CD4-positive, alpha-beta T cell treated with Interferon alpha-2 for 1 hour (primary cell): Measurements from ENCODE around the gene UBR4.

Experiments used
- DNase-seq, 2 donors: peaks; one replicate each; pipeline ENCODE4 v3.0.0-alpha.2; 2020 to 2022

Gene UBR4

DNA sequence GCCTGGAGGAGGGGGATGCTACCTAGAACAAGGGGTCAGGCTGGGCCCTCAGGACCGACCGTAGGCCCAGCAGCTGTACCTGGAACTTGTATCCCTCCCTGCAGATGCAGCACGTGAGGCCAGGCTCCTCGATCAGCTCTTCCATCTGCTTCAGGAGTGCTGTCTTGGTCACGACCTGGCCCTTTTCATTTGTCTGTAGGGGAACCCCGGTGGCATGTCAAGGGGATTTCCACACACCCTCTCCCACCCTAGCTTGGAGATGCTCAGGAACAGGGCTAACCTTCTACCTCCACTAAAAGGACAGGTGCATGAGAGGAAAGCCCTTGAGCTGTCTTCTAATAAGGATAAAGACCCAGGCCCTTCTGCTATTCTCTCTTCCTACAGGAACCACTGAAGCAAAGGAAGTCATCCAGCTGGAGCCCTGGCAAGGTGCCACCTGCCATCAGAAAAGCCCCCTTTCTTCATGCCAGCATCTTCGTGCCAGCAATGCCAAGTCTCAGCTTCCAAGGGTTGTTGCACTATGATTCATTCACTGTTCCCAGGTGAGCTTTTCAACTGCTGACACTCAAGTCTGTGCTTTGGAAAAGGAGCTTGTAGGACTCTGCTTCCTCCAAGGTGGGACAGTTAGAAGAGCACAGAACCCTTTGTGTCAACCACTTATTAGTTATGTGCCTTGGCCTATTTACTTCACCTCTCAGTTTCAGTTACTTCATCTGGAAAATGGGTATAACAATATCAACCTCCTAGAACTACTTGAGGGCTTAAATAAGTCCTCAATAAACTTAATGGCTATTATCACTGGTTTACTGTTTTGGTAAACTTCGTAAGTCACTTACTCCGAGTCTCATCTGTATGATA is 122.1 kb downstream of the UBR4 start:
- no peak for DNase-seq

DNA sequence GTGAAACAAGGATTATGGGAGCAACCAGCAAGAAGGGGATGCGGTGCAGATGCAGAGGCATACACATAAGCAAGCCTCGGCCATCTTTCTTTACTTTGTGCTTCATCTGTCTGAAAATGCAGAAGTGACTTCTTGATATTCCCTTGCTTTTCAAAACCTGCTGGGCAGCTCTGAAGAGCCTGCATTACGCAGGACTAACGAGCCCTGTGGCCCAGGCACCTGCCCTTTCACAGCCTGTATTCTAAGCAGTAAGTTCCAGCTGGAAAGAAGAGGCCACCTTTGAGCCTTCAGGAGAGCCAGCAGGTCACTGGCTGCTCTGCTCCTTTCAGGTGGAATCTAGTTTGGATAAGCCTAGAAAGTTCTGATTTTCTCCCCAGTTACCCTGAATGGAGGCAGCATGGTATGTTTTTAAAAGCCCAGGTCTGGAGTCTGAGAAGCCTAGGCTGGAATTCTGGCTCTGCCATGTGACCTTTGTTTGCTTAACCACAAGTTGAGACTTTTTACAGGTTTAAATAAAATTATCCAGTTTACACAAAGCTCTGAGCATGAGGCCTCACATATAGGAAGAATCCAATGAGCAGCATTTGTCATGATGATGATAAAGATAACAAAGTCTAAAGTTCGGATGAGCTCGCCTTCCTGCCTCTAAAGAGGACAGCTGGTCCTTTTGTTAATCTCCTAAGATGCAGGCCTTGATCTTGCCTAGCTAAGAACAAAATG is 122.9 kb downstream of the UBR4 start:
- no peak for DNase-seq

DNA sequence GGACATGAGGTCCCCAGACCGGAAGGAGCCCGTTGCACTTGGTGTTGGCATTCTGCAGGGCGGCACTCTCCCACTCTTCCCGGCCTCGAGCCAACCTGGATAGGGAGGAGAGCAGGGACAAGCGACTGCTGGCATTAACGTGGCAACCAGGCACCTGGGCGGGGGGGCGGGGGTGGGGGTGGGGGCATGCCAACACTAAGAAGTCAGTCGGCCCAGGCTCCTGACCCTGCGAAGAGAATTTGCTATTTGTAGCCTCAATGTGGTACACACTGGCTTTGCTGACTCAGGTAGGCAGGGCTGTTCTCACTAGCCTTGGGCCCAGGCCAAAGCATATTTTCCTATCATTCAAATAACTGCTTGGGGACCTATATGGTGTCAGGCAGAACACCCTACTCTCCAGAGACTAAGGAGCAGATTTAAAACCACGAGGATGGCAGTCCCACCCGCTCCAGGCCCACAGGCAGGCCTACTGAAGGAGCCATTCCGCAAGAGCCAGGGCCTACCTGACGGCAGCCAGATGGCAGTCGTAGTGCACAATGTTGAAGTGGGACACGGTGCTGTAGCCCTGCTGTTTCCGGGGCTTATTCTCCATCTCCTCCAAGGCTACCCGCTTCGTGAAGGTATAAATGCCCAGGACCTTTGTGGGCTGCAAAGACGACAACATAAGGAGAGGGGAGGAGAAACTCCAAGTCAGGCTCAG is 123.7 kb downstream of the UBR4 start:
- DNase-seq = no peak

DNA sequence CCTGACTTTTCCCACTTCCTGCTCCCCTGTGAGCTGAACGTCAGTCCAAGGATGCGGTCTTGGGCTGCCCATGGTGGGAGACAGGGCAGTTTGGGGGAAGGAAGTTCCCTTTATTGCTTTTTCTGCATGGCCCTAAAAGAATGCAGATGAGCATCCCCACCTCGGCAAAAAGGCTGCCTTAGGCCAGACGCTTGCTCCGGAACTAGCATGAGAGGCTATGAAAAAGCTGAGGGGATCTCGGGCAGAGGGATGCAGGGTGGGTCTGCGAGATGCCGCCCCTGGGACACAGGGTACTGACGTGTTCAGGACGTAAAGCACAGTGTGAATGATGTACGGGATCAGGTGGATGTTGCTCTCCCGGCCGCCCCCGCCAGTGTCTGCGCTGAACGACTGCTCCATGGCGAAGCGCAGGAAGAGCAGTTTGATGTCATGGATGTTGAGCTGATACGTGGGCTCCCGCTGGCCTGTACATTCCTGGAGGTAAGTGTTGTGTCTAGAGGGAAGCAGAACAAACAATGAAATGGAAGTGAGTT is 125.8 kb downstream of the UBR4 start:
- DNase-seq = no peak

DNA sequence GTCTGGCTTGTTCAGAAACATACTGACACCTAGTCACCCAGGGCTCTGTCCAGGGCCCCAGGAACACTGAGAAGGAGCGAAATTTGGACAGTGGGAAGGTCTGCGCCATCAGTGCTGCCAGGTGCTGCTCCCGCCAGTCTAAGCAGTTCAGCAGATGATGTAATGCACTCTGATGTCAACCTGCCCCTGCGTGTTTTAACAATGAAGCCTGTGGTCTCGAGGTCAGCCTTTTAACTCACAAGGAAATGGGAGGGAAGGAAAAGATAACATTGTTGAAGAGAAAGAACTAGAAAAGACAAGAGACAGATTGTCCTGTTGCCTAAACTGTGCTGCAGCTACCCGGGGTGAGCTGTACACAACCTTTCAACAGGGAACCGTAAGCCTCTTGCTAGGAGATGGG is 127.0 kb downstream of the UBR4 start:
- no peak for DNase-seq

DNA sequence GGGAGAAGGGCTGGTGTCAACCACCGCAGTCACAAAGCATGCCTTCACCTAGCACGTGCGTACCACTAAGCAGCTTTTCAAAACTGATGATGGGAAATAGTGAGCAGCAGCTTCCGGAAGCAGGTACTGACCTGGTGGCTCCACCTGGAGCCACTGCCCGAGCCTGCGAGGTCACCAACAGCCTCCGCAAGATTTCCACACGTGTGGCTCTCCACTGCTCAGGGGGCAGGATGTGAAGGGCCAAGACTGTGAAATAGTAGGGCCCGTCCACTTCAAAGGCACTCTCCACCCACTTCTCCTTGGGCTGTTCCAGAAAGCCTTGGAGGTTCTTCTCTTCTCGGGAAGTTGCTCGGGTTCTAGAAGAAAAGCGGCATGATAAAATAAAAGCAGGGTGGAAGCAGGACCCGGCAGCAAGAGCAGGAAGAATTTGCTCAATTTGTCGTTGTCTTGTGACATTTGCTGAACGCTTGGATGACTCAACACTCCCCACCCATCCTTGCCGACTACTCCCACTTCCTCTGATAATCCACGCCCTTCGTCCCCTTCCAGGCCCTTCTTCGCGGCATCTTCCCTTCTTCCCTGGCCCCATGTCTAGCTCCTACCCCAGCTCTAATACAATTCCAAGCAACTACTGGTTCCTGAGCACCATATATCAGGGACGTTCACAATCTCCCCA is 128.7 kb downstream of the UBR4 start:
- peak in 1 of 2 donors; percentile 31 for DNase-seq

DNA sequence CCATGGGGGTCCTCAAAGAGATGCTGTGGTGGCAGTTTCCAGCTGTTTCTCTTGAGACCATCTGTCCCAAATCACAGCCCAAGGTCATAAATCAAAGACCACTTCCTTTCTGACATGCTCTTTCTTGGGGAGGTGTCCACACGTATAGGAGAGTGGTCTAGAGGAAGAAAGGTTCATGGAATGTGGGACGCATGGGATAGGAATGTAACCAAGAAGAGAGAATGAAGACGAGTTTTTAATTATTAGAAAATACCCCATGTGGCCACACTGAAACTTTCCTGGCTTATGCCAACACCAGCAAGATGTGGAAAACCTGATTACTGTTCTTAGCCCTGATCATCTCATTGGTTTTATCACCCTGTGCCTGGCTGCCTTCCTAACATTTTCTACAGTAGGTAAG is 129.3 kb downstream of the UBR4 start:
- DNase-seq = no peak

DNA sequence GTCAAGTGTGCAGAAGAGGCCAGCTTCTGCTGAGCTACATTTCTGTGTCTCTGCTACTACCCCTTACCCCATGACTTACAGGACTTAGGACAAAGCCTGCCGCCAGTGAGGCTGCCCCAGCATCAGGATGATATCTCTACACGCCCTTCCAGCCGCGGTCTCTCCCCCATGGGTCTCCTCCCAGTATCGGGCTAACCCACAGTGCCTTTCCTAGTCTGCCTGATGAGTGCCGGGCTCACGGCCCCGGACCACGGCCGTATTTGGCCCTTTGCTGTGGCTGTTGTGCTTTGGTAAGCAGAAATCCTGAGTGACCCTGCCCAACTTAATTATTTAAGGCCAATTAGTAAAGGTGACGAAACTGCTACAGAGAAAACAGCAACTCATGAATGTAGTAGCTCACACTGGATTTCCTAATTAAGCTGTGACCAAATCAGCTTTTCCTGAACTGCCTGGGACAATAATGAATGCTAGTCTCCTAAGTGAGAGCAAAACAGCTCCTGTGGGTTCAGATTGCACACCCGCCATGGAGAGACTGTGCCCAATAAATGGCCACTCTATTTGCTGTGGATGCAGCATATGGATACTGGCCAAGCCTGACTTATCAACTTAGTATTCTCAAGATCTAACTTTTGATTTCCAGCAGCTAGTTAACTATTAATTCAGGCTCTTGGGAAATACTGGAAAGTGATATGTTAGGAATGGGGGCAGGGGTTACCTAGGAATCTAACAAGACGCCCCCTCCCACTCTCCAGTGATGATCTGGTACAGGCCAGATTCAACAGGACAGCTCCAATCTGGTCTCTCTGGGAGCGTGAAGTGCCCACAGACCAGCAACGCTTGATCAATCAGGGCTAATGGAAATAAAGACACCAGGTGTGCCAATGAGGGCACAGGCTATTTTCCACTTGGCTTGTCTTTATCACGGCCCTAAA is 130.3 kb downstream of the UBR4 start:
- no peak for DNase-seq

DNA sequence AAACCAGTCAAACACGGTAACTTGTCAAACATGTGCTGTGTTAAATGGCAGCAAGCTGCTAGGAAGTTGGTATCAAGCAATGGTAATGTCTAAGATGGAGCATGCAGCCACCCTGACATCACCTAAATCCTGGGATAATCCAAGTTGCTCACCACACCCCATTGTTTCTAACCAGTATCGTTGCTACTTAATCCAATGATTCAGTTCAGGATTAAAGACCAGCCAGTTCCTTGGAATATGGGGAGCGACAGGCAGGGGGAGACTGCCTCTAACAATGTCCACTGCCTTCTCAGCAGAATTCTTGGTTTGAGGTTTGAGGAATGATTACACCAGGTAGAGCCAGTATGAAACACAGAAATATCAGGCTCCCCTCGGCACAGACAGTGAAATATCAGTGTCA is 131.5 kb downstream of the UBR4 start:
- DNase-seq = no peak

DNA sequence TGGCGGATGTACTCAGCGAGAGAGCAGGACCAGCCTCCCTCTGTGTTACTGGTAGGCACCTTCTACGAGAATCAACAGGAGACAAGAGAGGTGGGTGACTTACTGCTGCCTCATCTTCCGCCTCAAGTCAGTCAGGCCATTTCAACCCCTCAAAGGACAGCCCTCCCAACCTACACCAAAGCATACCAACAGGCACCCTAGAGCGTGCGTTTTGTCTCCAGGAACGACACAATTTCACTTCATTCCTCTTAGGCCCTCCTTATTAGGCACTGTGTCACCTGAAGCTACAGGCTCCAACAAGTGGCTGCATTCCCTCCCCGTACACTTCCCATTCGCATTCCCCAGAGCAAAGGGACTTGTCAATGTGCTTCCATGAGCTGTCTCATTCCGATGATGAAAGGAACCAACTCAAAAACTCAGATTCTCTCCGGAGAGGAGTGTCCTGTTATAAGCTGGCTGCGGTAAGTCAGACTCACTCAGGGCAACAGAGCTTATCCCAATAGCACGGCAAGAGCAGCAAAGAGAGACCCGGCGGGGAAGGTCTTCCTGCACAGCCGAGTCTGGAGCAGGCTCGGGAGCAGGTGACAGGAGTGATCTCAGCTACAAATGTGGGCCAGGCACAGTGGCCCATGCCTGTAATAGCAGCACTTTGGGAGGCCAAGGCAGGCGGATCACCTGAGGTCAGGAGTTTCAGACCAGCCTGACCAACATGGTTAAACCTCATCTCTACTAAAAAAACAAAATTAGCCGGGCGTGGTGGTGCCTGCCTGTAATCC is 133.0 kb downstream of the UBR4 start:
- DNase-seq = no peak

DNA sequence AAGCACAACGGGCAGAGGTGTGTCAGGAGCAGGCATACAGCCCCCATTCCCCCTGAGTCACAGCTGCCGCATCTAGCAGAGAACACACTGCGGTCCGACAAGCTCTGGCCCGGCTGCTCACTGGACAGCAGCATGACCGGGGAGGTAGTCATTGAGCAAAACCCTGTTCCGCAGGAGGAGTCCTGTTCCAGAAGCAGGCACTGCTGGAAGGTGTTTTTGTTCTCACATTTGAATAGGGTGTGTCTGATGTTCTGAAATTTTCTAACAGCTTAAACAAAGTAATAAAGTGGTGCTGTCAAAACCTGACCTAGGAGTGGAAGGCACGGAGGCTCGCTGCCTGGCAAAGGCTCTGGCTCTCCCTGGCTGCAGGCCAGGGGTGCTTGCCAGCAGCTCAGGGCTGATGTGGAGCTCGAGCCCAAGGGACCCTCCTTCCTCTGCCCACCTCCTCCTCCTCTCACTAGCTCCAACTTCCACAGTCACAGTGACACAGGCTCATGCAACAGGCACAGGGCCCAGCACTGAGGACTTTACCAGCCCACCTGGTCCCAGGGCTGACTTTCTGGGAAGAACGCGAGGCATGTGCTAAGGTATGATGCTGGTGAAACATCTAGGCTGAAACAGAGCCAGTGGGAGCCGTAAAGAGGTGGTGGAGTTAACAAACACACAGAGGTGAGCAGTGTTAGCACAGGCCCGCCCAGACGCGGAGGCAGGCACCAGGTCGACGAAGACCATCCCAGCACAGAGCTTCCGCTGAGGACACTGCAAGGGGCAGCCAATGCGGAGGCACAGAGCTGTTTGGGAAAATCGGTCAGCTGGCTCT is 135.0 kb downstream of the UBR4 start:
- no peak for DNase-seq

DNA sequence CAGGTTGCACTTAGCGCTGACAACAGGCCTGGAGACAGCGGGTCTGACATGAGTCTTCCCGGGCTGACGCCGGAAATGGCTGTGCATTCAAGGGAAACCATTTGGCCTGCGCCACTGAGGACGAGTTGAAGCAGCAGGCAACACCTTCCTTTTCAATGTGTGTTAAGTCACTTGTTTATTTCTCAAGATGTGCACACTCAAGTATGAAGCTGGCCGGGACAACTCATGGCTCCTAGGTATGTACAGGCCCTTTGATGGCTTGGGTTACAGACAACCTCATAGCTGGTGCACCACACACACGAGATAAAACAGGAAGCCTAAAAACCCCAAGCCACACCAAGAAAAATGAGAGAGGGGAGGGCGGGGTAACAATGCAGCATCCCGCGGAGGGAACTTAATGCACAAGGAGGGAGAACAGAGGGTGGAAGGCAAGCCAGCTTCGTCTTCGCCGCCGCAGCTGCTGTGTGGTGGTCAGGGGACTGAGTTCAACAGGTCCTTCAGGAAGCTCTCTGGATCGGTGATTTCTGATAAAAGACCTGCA is 135.6 kb downstream of the UBR4 start:
- peak; percentile 43 to 73 for DNase-seq

DNA sequence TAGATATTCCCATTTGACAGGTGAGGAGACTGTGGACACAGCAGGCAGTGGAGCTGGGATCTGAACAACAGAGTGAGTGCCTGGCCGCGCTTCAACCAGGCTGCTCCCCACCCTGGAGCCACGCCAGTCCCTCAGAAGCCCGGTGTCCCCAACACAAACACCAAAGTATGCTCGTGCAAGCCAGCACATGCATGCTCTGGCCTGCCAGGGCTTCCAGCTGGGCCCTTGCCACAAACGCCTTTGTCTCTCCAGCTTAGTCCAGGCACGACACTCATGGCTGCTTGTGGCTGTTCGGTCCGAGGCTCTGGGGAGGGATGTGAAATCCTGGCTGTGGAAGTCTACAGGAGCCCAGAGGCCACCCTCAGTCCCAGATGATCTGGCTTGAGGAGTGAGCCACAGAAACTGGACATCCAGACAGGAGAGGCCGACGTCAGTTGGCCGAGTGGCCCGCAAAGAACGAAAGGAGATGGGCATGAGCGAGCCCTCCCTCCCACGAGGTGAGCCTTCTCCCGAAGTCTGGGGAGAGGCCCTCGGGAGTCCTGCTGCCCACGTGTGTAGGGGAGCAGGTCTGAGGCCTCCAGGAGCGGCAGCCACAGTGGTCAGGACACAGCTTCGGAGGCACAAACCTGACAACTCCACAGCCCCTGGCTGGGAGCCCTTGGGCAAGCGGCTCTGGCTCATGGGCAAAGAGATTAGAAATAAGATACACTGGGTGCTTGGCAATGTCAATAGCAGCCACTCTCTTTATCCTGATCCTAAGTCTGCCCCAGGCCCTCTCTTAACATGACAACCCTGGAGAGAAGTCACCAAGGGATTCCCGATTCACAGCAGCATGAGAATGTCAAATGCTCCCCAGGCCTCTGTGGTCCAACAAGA is 136.5 kb downstream of the UBR4 start:
- no peak for DNase-seq

DNA sequence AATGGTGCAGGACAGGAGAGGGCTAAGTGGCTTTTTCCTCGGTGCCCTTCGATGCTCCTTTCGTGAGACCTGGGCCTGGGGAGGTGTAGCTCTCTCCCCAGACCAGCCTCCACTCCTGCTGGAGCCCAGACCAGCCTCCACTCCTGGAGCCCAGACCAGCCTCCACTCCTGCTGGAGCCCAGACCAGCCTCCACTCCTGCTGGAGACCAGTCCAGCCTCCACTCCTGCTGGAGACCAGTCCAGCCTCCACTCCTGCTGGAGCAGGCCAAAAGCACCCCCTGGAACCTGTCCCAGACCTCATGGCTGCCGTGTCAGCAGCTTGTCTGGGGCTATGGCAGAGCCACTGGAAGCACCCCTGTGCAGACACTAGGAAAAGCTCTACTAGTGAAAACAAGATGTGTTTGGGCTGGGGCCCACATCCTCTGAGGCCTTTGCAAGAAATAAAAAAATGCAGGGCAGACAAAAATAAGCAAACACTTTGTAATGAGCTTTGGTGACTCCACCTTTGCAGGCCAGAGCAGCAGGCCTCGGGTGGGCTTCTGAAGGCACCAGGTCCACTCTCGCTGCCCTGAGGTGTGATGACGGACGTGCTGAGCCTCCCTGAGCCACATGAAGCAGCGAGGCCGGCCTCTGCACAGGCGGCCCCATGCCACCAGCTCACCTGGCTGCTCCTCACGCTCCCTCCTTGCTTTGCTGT is 137.6 kb downstream of the UBR4 start:
- no peak for DNase-seq

DNA sequence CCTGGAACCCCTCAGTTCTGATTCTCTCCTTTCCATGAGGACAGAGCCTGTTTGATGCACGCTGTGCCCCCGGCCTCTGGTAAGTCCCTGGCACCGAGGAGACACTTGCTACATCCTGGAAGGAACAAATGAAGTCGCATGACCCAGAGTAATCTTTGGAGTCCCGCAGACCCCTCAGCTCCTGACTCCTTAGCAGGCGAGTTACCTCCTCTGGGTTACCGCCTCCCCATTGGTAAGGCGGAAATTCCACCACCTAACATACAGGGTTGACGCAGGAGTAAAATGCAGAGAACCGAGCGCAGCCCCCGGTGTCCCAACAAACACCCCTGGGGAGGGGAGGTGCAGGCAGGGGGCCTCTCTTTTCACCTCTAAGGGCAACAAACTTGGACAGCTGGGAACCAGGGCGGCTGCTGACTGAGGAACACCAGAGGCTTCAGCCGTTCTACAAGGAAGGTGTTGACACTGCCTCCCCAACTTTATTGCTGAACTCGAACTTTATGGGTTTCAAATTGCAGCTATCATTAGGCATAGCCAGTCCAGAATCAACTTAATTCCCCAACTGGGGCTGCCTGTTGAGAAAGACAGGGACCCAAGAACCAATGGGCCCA is 138.3 kb downstream of the UBR4 start:
- no peak for DNase-seq

DNA sequence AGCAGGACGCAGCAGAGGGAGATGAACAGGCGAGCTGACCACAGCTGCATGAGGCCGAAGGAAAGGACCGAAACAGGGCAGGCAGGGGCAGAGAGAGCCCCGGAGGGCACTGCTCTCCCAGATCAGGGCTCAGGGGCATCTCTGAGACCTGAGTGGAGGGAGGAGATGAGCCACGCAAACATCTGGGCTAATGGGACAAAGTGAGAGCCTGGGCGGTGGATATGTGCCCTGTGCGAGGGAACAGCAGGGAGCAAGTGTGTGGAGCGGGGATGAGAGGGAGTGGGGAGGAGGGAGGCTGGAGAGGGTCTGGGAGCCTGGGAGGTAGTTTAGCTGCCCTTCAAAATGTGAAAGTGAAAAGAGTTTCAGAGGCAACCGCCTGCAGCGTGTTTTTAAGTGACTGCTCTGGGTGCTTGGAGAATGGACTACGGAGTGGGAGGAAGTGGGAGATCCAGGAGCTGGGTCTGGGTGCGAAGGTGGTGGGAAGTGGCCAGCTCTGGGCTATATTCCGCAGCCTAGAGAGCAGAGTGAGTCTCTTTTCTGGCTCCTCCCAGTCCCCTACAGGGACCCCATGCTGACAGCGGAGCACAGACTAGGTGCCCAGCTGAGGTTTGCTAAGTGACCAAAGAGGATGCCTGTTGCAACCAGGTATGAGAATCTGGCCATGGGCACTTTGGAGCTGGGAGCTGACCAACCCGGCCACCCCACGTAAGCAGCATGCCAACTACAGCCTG is 139.0 kb downstream of the UBR4 start:
- DNase-seq = no peak

DNA sequence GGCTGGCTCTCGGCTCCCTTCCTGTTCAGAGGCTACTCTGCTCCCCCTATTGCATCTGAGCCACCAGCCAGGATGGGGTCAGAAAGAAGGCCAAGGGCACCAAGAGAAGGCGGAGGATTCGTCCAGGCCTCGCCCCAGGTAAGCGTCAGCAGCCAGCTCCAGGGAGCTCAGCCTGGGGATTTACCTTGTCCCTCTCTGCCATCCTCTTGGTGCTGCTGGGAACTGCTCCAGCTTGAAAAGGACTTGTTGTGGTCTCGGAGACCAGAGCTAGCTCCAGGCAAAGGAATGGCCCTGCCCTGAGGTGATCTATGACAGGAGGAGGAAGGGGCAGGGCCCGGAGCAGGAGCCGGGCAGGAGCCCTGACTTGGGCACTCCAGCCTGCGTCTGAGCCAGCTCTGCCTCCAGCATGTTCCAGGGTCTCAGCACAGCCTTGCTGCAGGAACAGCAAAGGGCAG is 139.8 kb downstream of the UBR4 start:
- no peak for DNase-seq
